Measurements from ENCODE around the gene SHROOM3. TPM values are rescaled to one million over a fixed set of nuclear protein-coding genes. Genes with fewer than 3 reads are reported as not detected.

Gene SHROOM3
- total RNA-seq, 1 donor from 2014 or later = 25.0 TPM

DNA sequence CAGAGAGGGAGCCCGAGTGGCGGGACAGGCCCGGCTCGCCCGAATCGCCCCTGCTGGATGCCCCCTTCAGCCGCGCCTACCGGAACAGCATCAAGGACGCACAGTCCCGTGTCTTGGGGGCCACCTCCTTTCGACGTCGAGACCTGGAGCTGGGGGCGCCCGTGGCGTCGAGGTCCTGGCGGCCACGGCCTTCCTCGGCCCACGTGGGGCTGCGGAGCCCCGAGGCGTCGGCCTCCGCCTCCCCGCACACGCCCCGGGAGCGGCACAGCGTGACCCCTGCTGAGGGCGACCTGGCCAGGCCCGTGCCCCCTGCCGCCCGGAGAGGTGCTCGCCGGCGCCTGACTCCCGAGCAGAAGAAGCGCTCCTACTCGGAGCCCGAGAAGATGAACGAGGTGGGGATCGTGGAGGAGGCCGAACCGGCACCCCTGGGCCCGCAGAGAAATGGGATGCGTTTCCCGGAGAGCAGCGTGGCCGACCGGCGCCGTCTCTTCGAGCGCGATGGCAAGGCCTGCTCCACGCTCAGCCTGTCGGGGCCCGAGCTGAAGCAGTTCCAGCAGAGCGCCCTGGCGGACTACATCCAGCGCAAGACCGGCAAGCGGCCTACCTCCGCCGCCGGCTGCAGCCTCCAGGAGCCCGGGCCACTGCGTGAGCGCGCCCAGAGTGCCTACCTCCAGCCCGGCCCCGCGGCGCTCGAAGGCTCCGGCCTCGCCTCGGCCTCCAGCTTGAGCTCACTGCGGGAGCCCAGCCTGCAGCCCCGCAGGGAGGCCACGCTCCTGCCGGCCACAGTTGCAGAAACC, 306.0 kb downstream of the SHROOM3 start:
- intact Hi-C loops (cut with DNase I) = no loop called here
- DNase-seq (ENCODE audit: low spot score) = no peak

DNA sequence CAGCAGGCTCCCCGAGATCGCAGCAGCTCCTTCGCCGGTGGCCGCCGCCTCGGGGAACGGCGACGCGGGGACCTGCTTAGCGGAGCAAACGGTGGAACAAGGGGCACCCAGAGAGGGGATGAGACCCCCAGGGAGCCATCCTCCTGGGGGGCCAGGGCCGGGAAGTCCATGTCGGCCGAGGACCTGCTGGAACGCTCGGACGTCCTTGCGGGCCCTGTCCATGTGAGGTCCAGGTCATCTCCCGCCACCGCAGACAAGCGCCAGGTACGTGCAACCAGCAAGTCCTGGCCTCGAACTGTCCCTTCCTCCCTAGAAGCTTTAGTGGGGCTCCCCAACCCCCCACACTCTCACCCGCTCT, 306.6 kb downstream of the SHROOM3 start:
- intact Hi-C loops (cut with DNase I) = no loop called here
- no peak for DNase-seq (ENCODE audit: low spot score)

DNA sequence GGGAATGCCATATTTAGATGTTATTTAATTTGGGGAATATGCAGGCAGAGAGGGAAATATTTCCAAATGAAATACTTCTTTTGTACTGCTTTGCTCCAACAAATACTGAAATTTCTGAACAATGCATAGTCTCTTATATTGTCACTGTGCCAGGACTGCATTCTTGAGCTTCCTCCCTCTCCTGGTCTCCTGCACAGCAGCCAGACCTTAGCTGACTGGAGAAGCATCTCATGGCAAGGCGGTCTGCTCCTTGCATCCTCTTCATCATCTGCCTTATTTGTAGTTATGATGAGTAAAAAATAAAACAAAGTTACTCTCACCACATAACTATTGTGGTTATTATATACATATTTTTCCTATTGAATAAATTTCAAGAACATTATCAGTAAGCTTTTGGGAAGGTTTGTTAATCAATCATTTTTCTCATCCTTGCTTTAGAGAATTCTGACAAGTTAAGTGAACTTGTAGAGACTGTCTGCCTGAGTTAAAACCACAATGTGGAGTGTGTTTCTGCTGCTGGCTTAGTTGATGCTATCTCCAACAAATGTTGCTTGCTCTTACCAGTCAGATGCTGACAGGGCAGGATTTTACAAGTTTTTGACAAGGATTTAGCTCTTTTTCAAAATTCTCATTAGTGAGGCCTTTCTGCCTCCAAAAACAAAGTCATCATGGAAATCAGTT, 309.4 kb downstream of the SHROOM3 start:
- intact Hi-C loops (cut with DNase I) = no loop called here
- no peak for DNase-seq (ENCODE audit: low spot score)

DNA sequence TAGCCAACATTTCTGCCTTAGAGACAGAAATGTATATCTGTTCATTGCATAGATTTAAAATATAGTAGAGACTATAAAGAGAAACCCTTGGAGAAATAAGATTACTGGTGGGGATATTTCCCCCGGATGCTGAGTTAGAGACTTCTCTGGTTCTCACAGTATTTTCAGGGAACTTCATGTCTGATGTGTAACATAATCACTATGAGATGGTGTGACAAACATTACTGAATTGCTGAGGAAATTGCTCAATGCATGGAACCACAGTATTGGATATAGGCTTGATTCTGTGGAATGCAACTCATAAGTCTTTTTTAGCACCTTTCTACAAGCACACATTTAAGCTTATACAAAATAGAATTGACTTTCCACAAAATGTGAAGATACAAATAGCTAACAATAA, 310.2 kb downstream of the SHROOM3 start:
- intact Hi-C loops (cut with DNase I) = no loop called here
- DNase-seq (ENCODE audit: low spot score) = no peak

DNA sequence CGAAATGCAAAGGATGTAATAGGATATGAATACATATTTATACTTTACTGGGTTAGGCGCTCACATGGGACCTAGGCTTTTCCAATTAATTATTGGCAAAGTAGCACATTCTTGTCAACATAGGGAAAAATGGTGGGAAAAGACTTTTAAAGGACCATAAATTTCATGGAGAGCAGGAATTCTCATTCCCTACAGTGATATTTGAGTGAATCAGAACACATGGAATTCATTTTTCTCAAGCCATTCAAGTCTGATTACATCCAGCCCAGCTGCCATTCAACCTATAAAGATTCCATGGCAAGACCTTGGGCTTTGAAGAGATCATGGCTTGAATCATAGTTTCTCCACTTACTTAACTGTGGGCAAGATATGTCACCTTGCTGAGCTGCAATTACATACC, 312.5 kb downstream of the SHROOM3 start:
- DNase-seq (ENCODE audit: low spot score) = no peak
- intact Hi-C loops (cut with DNase I) = no loop called here

DNA sequence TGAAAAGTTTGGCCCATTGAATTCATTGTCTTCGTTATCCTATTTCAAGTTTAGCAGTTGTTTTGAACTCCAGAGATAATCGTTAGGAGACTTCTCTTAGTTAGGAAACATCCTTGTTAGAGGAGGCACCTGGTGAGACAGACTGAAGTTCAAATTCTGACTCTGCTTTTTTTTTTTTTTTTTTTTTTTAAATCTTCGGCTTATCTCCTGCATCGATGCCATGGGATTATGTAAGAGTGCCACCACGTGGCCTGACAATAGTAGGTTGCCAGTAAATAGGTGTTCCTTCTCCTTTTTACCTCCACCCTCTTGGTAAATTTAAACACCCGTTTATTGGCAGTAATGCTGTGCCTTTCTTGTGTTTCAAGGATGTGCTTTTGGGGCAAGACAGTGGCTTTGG, 313.6 kb downstream of the SHROOM3 start:
- DNase-seq (ENCODE audit: low spot score) = no peak
- intact Hi-C loops (cut with DNase I) = no loop called here

DNA sequence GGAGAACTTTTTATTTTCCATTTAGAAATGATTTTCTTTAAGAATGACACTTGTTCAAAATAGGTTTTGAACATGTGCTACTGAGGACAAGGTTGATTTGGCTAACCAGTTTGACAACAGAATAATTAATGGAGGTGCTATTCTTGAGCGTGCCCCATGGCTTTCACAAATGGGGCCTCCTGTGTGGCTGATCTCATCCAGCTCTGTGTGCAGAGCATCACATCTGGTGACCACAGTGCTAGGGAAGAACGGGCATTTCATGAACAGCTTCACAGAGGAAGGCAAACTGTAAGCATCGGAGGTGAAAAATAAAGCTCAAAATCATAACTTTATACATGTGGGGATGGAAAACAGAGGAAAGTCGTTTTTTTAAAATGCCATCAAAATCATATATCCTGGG, 314.3 kb downstream of the SHROOM3 start:
- DNase-seq (ENCODE audit: low spot score) = no peak
- intact Hi-C loops (cut with DNase I) = no loop called here

DNA sequence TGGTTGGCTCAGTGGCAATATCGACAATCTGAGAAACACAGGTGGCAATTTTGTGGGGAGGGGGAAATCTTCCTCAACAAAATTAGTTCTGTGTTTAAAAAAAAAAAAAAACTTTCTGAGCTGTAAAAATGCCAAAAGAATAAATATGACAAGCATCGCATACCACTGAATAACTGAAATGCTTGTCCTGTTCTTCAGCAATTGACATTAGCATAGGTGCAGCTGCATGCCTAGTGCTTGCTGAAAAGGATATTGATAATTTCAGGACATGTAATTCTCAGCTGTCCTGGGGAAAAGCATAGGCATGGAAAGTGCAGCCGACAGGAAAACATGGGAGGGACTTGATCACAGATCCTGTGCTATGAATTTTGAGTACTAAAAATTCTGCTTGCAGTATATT, 315.7 kb downstream of the SHROOM3 start:
- no peak for DNase-seq (ENCODE audit: low spot score)
- intact Hi-C loops (cut with DNase I) = loop anchor here (5.0 kb wide), 1 partner anchor 63 kb away; no protein-coding TSS in a partner anchor

DNA sequence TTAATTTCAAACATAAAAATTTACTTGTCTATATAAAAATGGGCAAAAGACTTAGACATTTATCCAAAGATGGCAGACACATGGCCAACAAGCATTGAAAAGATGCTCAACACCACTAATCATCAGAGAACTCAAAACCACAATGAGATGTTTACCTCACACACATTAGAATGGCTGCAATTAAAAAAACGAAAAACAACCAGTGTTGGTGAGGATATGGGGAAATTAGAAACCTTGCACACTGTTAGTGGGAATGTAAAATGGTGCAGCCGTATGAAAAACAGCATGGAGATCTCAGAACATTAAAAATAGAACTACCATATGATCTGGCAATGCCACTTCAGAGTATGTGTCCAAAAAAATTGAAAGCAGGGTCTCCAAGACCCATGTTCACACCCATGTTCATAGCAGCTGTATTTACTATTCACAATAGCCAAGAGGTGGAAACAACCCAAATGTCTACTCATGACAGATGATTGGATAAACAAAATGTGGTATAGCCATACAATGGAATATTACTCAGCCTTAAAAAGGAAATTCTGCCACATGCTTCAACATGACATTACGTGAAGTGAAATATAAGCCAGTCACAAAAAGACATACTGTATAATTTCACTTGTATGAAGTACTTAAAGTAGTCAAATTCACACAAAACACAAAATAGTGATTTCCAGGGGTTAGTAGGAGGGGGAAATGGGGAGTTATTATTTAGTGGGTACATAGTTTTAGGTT, 316.7 kb downstream of the SHROOM3 start:
- intact Hi-C loops (cut with DNase I) = loop anchor here (5.0 kb wide), 1 partner anchor 64 kb away; no protein-coding TSS in a partner anchor
- DNase-seq (ENCODE audit: low spot score) = no peak

DNA sequence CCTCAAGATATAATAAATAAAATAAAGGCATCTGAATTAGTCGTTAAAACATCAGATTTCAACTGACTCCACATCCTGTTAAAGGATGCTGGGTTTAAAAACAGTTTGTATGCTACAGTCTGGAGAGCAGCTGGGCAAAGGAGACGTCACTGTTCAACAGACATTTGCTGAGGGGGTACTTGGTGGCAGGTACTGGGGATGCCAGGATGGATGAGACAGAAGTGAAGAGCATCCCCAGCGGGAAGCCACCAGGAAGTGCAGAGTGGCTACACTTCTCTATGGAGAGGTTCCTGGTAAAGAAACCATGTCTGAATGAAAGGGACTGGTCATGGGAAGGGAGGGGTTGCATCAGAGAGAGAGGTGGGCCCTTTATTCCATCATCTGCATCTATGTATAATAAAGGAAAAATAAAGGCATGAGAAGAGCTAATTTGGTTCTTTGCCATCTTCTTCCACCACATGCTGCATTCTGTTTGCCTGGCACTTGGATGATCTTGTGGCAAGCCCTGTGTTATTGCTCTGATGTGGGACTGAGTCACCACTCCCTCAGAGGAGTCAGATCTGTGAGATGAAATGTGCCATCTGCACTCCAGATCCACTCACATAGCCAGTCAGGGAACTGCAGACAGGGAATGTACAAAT, 318.0 kb downstream of the SHROOM3 start:
- DNase-seq (ENCODE audit: low spot score) = no peak
- intact Hi-C loops (cut with DNase I) = loop anchor here (5.0 kb wide), 1 partner anchor 66 kb away; no protein-coding TSS in a partner anchor

DNA sequence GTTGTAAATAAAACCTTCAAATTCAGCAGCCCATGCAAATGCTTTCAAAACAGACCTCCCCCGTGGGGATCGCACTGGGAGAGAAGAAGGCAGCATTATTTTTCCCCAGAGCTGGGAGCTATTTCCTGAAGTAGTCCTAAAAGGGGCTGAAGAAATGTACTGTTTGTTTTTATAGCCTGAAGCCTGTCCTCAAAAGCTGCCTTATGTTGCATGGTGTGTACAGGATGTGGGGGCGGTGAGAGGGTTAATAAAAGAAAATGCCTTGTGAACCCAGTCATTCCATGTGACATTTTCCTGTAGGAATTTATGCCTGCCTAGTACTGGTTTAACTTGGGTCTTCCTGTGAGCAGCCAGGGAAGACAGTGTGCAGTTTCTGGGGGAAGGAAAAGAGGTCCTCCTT, 318.8 kb downstream of the SHROOM3 start:
- no peak for DNase-seq (ENCODE audit: low spot score)
- intact Hi-C loops (cut with DNase I) = loop anchor here (2.0 to 5.0 kb wide), 2 partner anchors 67 to 195 kb away; partner anchors contain the start of gene SEPTIN11

DNA sequence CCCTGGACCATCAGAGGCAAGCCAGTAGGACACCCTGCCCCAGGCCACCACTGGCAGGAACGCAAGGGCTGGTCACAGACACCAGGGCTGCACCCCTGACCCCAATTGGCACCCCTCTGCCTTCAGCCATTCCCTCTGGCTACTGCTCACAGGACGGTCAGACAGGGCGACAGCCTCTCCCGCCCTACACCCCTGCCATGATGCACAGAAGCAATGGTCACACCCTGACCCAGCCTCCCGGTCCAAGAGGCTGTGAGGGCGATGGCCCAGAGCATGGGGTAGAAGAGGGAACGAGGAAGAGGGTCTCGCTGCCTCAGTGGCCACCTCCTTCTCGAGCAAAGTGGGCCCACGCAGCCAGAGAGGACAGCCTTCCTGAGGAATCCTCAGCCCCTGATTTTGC, 319.4 kb downstream of the SHROOM3 start:
- intact Hi-C loops (cut with DNase I) = loop anchor here (2.0 to 5.0 kb wide), 2 partner anchors 67 to 194 kb away; partner anchors contain the start of gene SEPTIN11
- no peak for DNase-seq (ENCODE audit: low spot score)

DNA sequence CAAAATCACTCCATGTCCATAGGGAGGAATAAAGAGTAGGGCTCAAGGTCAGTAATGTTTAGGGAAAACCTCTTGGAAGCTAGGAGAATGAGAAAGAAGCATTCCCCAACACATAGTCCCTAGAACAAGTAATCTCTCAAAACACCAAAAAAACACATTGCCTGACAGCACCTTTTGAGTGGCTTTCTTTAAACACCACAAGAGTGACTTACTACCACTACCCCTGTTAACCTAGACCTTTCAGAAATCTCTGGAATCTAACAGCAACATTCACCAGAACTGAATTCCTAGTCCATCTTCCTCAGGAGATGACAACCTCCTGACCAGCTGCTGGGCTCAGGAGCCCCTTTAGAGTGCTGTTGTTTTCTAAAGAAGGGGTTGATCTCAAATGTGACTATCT, 320.7 kb downstream of the SHROOM3 start:
- no peak for DNase-seq (ENCODE audit: low spot score)
- intact Hi-C loops (cut with DNase I) = loop anchor here (2.0 to 5.0 kb wide), 3 partner anchors 173 to 323 kb away; partner anchors contain the start of gene SEPTIN11

DNA sequence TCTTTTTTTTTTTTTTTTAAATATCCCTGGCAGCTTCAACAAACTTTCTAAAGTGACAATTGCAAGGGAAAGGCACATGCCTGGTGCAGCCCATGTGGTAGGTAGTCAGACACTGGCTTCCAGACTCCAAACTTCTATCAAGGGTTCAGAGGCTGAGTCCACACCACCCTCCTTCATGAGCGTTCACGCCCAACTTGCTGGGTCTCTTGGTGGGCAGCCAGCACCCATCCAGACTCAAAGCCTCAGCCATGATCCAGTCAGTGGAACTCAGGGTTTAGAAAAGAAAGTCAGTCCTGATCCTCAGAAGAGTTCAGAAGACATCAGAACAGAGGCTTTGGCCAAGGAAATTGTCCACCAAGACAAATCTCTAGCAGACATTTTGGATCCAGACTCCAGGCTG, 321.4 kb downstream of the SHROOM3 start:
- intact Hi-C loops (cut with DNase I) = loop anchor here (5.0 kb wide), 2 partner anchors 174 to 324 kb away; no protein-coding TSS in a partner anchor
- no peak for DNase-seq (ENCODE audit: low spot score)

DNA sequence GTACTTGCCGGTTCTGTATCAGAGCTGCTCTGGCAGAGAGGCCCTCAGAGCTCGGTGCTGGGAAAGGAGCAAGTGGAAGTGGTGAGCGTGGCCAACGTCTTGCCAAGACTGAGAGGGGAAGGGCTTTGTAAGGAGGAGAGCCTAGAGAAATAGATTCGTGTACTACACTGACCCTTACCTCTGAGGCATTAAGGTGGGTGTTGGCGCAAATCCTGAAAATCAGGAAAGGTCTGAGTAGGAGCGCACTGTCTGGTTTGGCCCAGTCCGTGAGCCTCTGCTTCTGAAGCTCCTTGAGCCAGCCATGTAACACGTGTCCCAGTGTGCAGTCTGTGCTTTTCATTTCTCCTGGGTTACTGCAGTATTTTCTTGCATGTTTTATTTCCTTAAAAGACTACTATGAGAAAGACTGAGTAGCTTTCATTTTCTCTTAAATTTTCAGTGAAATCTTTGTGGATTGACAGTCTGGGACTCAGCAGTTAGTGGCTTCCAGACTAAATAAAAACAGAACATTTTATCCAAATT, 322.4 kb downstream of the SHROOM3 start:
- intact Hi-C loops (cut with DNase I) = loop anchor here (5.0 kb wide), 2 partner anchors 175 to 325 kb away; no protein-coding TSS in a partner anchor
- no peak for DNase-seq (ENCODE audit: low spot score)

DNA sequence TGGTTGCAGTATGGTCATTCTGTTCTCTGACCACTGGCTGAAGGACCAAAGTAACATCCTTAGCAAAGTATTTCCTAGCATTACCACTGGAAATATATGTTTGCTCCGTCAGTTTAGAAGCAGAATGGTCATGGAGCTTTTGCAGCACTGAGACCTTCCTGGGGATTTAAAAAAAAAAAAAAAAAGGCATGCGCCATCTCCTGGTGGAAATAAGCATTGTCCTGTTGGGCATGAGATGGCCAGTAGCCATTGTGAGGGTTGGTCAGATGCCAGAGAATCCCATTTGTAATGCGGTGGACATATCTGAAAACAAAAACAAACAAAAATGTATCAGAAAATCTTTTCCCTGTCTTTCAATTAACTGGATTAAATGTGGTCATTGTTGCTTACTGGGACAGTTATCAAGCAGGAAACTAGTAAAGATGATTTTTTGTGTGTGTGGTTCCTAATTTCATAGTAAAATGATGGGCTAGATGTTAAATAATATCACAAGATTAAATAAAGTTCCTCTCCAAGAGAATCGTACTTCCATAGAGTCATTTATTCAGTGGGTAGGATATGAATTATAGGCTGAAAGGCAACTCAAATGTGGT, 323.4 kb downstream of the SHROOM3 start:
- DNase-seq (ENCODE audit: low spot score) = no peak
- intact Hi-C loops (cut with DNase I) = loop anchor here (1.0 to 5.0 kb wide), 3 partner anchors 176 to 326 kb away; no protein-coding TSS in a partner anchor

DNA sequence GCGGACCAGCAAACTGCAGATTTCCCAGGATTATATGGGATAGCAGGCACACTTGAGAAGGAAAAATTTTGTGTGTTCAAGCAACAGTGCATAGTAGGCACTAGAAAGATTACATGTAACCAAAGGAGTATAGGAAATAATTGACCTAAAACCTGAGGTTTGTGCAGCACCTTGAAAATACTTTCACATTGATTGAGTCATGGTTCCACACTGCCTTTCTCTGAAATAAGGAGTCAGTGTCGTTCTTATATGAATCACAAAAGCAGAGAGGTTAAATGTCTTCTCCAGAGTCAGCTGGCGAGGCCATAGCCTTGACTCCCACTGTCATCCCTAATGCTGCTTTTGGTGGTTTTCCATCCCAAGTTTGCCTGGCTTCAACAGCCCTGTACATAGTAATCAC, 324.0 kb downstream of the SHROOM3 start:
- DNase-seq (ENCODE audit: low spot score) = no peak
- intact Hi-C loops (cut with DNase I) = loop anchor here (1.0 to 5.0 kb wide), 3 partner anchors 177 to 327 kb away; no protein-coding TSS in a partner anchor

DNA sequence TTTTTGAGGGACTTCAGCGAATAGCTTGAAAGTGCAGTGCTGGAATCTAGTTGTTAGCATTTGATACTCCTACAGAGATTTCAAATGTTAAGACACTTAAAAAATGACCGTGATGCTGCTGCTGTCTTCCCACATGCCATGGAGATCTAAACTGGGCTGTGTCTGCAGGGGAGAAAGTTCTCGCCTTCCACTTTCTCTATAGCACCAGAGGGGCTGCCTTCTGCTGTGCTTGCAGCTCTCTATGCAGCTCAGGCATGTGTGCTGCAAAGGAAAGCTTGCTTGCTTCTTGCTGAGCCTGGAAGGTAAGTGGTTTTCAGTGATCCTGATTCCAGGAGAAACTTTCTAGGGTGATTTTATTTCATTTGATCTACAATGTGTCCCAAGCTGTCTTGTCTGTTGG, 325.2 kb downstream of the SHROOM3 start:
- DNase-seq (ENCODE audit: low spot score) = no peak
- intact Hi-C loops (cut with DNase I) = no loop called here
